Skeletal muscle satellite cell (primary cell): Measurements from ENCODE around the gene PPIP5K2.
"Not testable (repeated sequence)": the region's sequence is repeated elsewhere in the genome, so short reads cannot be mapped to it uniquely, and the experiment has no call there.

Experiments used
- H3K27me3 ChIP-seq: 2 replicates; pipeline ENCODE4 v1.7.0; 2013; ENCODE audit warnings: low read length; ENCODE audit not compliant: control insufficient read depth, insufficient read depth
- H3K36me3 ChIP-seq: 2 replicates; pipeline ENCODE4 v1.7.0; 2013; ENCODE audit warnings: mild to moderate bottlenecking, control low read depth, low read length; ENCODE audit not compliant: insufficient read depth
- H3K4me1 ChIP-seq: 2 replicates; pipeline ENCODE4 v1.7.0; 2013; ENCODE audit warnings: low read length; ENCODE audit not compliant: control insufficient read depth, insufficient read depth
- H3K4me2 ChIP-seq: 2 replicates; pipeline ENCODE4 v1.7.0; 2013; ENCODE audit warnings: mild to moderate bottlenecking, low read length
- H3K4me3 ChIP-seq: 2 replicates; pipeline ENCODE4 v1.7.0; 2013; ENCODE audit warnings: low read length
- H3K9ac ChIP-seq: 2 replicates; pipeline ENCODE4 v1.7.0; 2013; ENCODE audit warnings: mild to moderate bottlenecking, low read depth, low read length, moderate library complexity
- H3K9me3 ChIP-seq: replicated peaks from 2 replicates; pipeline ENCODE4 v1.7.0; 2013; ENCODE audit warnings: mild to moderate bottlenecking, control low read depth, low read length

The PPIP5K2 gene

DNA sequence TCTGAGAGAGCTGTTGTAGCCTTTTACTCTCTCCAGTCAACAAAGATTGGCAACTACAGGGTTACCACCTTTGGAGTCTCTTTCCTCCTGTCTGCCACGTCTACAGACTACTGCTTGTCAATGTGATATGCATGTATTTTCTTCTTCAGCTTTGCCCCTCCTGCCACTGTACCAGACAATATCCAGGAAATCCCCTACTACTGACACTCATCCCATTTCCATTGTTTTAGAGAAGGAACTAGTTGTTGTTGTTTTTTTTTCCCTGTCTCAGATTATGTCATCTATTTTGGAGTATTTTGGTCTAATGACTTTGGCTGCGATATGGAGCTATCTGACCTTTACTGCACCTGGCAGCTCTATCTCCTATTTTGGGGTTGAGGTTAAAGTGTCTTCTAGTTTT, 88.4 kb downstream of the PPIP5K2 start:
- peaks cover 6% of the 10 kb centered on the region for H3K36me3 ChIP-seq
- no peak overlapping the region for H3K9ac ChIP-seq
- H3K4me2 ChIP-seq, result no peak overlapping the region
- no peaks in the 10 kb centered on the region for H3K27me3 ChIP-seq
- H3K9me3 ChIP-seq, result no peaks in the 10 kb centered on the region
- H3K4me3 ChIP-seq, result no peak overlapping the region
- H3K4me1 ChIP-seq, result peaks cover 11% of the 10 kb centered on the region

DNA sequence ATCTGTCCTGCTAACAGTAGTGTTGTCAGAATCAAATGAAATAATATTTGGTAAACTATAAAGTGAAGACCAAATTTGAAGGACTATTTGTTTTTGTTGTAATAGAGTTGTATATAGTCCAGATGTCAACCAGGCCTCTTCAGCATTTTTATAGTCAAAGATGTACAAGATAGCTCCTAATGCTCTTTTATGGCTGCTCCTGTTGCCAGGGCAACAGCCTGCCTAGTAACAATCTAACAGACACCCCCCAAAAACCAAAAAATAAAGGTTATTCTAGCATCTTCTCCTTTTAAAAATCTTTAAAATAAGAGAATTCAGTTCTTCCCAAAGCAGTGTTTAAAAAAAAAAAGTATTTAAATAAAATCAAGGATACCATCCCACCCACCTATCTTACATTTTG, 89.0 kb downstream of the PPIP5K2 start:
- Histone ChIP-seq H3K4me2 (no peak overlapping the region), H3K36me3 (peaks cover 6% of the 10 kb centered on the region), H3K4me1 (peaks cover 11% of the 10 kb centered on the region), H3K9me3 (no peaks in the 10 kb centered on the region), H3K27me3 (no peaks in the 10 kb centered on the region), H3K9ac (no peak overlapping the region), H3K4me3 (no peak overlapping the region)

DNA sequence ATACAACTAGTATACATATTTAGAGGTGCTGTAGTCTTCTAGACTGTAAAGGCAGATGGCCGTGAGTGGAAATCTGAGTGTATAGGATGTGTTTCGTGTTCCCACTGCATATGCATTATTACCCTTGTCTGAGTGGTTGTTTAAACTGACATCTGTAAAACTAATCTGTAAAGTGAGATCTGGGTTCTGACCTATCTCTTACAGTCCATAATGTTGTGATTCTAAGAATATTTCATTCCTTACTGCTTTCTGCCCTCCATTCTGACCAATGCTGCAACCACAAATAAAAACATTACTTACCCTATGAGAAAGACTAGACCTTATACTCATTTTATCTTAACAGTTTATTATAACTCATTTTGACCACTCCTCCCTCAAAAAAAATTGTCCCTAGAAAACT, 90.9 kb downstream of the PPIP5K2 start:
- Histone ChIP-seq H3K9me3 (no peaks in the 10 kb centered on the region), H3K4me3 (no peak overlapping the region), H3K4me2 (no peak overlapping the region), H3K36me3 (peaks cover 6% of the 10 kb centered on the region), H3K4me1 (peaks cover 14% of the 10 kb centered on the region), H3K27me3 (no peaks in the 10 kb centered on the region), H3K9ac (no peak overlapping the region)

DNA sequence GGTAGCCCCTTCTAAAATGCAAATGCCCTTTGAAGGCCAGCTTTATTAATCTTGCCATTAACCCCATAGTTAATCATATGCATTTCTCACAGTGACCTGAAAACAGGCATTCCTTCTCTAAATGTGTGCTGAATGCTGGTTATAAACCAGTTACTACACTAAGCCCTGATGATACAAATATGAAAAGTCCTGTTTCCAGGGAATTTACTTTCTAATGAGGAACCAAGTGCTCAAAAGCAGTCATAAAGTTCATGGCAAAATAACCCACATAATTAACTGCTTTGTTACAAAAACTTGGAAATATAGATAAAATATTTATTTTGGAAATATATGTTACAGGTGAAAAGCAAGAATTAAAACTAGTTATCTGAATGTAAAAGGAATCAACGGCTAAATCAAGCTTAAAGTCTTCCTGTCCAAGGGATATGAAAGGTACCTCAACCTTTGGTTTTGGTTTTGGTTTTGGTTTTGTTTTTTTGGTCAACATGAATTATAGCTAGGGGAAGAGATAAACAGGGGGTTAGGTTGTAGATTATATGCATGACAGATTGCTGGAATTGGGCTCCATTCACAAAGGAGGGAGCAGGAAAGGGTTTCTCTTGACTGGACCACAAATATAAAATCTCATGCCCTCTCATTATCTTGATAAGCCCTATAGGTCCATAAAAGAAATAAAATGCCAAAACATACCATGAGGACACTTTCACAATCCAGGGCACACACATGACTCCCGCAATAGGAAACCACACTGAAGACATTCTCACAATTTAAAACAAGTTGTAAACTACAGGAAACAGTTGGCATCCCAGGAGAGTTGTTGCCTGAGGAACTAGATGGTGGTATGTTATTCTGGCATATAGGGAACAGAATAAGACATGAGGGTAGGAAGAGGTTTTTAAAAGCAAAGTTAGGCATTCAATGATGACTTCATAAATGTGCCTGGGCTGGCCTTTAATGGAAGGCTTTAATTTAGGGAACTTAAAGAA, 91.8 kb downstream of the PPIP5K2 start:
- no peak overlapping the region for H3K4me3 ChIP-seq
- H3K36me3 ChIP-seq, result peaks cover 2% of the 10 kb centered on the region
- H3K9ac ChIP-seq, result no peak overlapping the region
- no peak overlapping the region for H3K4me2 ChIP-seq
- H3K9me3 ChIP-seq, result no peaks in the 10 kb centered on the region
- H3K27me3 ChIP-seq, result no peaks in the 10 kb centered on the region
- H3K4me1 ChIP-seq, result peaks cover 18% of the 10 kb centered on the region

DNA sequence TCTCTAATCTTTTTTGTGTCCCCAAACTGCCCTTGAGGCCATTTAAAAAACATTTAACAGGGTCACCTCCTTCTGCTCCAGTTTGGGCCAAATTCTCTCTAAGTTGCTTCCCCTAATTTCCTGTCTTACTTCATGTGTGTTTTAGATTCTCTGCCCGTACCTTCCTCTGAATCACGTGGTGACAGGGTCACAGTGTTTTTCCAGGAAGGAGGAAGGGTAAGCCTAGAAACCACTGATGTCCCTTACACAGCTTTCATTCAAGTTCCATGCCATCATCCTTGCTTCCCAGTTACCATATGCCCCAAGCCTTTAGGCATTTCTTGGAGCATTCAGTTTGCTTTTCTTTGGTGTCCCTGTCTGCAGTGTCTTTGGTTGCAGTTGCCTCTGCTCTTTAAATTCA, 96.0 kb downstream of the PPIP5K2 start:
- peaks cover 11% of the 10 kb centered on the region for H3K4me1 ChIP-seq
- no peaks in the 10 kb centered on the region for H3K9me3 ChIP-seq
- H3K4me3 ChIP-seq, result no peak overlapping the region
- H3K36me3 ChIP-seq, result no peaks in the 10 kb centered on the region
- H3K27me3 ChIP-seq, result no peaks in the 10 kb centered on the region
- no peak overlapping the region for H3K4me2 ChIP-seq
- H3K9ac ChIP-seq, result no peak overlapping the region

DNA sequence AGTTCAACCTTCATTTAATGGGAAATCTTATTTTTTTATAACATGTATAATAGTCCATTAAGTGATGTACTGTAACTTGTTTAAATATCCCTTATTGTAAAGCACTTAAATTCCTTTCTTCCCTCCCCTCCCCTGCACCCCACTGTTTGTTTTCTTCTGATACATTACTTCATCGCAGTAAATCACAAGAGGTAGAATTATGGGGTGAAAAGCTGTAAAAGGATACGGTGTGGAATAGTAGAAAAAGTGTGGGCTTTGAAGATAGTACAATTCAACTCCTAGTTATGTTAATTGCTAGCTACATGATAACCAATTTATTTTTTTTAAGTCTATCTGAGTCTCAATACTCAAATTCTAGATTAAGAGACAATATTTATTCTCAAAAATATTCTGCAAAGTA, 96.6 kb downstream of the PPIP5K2 start:
- H3K9me3 ChIP-seq, result no peaks in the 10 kb centered on the region
- peaks cover 11% of the 10 kb centered on the region for H3K4me1 ChIP-seq
- H3K9ac ChIP-seq, result no peak overlapping the region
- no peak overlapping the region for H3K4me3 ChIP-seq
- H3K27me3 ChIP-seq, result no peaks in the 10 kb centered on the region
- H3K36me3 ChIP-seq, result no peaks in the 10 kb centered on the region
- H3K4me2 ChIP-seq, result no peak overlapping the region

DNA sequence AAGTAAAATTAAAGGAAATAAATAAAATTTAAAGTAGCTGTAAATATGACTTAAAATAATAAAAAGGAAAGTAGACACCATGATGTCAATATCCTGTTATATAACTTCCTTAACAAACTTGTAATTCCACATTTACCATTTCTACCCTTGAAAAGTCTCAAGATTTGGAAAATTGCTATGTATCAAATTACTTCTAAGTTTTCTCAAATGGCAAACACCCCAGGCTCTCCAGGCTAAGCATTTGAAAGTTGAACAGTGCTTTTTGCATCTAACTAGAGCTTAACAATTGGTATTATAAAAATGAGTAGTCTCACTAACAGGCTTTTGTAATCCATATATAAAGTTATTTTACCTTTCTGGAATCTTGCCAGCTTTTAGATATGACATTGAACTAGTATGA, 97.0 kb downstream of the PPIP5K2 start:
- Histone ChIP-seq H3K9me3 (no peaks in the 10 kb centered on the region), H3K36me3 (no peaks in the 10 kb centered on the region), H3K4me3 (no peak overlapping the region), H3K4me2 (no peak overlapping the region), H3K27me3 (no peaks in the 10 kb centered on the region), H3K4me1 (peaks cover 8% of the 10 kb centered on the region), H3K9ac (no peak overlapping the region)

DNA sequence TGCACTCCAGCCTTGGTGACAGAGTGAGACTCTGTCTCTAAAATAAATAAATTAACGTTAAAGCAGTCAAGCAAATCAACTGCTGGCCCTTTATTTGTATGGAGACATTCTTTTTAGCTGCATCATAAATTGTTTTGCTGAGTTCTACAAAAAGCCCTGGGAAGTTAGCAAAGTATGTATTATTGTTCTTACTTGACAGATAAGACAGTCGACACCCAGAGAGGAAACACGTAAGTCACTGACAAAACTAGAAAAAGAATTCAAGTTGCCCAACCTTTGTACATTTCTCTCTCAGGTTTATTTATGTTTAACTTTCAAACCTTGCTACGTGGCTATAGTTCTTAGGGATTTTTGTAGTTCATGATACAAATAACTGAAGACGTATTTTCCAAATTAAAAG, 98.1 kb downstream of the PPIP5K2 start:
- H3K9me3 ChIP-seq, result no peaks in the 10 kb centered on the region
- H3K36me3 ChIP-seq, result no peaks in the 10 kb centered on the region
- H3K27me3 ChIP-seq, result no peaks in the 10 kb centered on the region
- H3K4me1 ChIP-seq, result peaks cover 8% of the 10 kb centered on the region
- no peak overlapping the region for H3K9ac ChIP-seq
- no peak overlapping the region for H3K4me2 ChIP-seq
- H3K4me3 ChIP-seq, result no peak overlapping the region

DNA sequence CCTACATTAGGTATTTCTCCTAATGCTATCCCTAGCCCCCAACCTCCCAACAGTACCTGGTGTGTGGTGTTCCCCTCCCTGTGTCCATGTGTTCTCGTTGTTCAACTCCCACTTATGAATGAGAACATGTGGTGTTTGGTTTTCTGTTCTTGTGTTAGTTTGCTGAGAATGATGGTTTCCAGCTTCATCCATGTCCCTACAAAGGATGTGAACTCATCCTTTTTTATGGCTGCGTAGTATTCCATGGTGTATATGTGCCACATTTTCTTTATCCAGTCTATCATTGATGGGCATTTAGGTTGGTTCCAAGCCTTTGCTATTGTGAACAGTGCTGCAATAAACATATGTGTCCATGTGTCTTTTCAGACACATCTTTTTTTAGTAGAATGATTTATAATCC, 99.0 kb downstream of the PPIP5K2 start:
- H3K4me3 ChIP-seq, H3K36me3 ChIP-seq, H3K9ac ChIP-seq, H3K4me1 ChIP-seq, H3K4me2 ChIP-seq, H3K9me3 ChIP-seq, H3K27me3 ChIP-seq: not testable (repeated sequence)

DNA sequence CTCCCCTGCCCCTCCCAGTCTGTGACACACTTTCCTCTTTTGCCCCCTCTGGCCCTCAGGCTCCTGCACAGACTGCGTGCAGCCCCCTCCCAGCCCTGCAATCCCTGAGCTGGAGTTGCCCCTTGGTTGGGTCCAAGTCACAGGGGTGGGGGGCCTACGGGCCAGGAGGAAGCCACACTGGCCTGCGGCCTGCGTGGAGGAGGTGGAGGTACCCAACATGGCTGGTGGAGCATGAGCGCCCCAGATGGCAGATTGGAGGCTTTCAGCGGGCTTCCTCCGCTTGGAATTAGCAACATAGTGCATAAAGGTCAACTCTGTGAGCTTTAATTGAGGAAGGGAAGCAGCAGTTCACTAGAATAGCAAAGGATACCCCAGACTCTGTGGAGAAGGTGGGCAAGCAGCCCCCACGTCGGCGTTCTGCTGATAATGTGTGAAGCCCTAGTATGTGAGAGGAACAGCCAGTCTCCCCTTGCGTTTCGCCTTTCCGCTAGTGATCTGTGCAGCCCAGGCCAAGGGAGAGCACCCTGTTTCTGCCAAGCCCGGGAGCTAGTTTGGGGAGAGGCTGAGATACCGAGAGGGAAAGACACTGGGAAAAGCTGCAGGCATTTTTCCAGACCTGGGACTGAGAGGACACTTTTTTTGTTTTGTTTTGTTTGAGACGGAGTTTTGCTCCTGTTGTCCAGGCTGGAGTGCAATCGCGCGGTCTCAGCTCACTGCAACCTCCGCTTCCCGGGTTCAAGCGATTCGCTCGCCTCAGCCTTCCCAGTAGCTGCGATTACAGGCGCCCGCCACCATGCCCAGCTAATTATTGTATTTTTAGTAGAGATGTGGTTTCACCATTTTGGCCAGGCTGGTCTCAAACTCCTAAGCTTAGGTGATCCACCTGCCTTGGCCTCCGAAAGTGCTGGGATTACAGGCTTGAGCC, 103.2 kb downstream of the PPIP5K2 start:
- H3K4me1 ChIP-seq, result peaks cover 3% of the 10 kb centered on the region
- H3K4me3 ChIP-seq, result no peak overlapping the region
- no peak overlapping the region for H3K4me2 ChIP-seq

DNA sequence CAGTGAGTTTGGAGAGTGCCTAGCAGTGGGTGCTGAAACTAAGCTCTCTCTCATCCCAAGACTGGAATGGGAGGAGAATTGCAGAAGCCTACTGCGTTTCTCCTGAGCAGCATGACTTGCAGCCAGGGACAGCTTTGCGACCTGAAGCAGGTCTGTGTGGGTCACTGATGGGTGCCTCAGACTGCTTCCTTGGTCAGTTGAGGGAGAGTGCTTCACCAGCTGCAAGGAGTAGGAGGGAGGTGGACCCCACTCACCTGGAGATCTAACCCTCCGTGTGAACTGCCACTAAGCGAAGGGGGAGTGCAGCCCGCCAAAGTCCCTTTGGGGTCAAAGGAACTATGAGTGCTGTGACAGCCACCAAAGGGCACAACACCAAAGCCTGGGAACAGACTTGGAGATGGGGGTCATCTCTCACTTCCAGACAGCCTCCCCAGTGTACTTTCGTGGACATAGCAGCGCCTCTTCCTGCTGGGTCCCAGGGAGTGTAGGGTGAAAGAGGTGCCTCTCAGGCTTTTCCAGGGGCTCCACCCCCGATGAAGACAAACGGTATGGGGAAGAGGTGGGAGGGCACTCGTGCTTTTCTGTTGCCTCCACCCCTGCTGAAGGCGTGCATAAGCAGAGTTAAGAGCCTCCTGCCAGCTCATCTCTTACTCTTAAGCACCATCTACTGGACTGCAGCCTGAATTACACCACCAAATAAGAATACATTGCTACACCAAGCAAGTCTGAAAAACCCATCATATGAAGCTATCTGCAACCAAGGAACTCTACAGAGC, 104.2 kb downstream of the PPIP5K2 start:
- Histone ChIP-seq H3K4me2 (peak overlapping the region; percentile 56), H3K27me3 (no peaks in the 10 kb centered on the region), H3K9me3 (no peaks in the 10 kb centered on the region), H3K9ac (no peak overlapping the region), H3K36me3 (no peaks in the 10 kb centered on the region), H3K4me3 (peak overlapping the region; percentile 32), H3K4me1 (peaks cover 3% of the 10 kb centered on the region)

More for the DNA sequence above, 103.2 kb downstream of the PPIP5K2 start:
- no peak overlapping the region for H3K9ac ChIP-seq
- H3K36me3 ChIP-seq, result no peaks in the 10 kb centered on the region
- H3K9me3 ChIP-seq, result no peaks in the 10 kb centered on the region
- H3K27me3 ChIP-seq, result no peaks in the 10 kb centered on the region
